ENCODE measurements around the gene SLC2A9. TPM values are rescaled to one million over a fixed set of nuclear protein-coding genes. Genes with fewer than 3 reads are reported as not detected.

SLC2A9 gene
- polyA plus RNA-seq, 5 donors, result 2.6 to 5.1 (median 3.4) TPM

GRCh38 chr4:10045481-10045880 is 24.2 kb upstream of the SLC2A9 start:
- DNase-seq, result no peak

- no peak for DNase-seq
Measured at GRCh38 chr4:10041036-10041435, 19.7 kb upstream of the SLC2A9 start.

- no peak for DNase-seq
Measured at GRCh38 chr4:10040049-10040892, 19.0 kb upstream of the SLC2A9 start.

GRCh38 chr4:10036807-10037342 is 15.6 kb upstream of the SLC2A9 start:
- DNase-seq, result no peak

- no peak for DNase-seq
Measured at GRCh38 chr4:10035130-10035529, 13.8 kb upstream of the SLC2A9 start.

- DNase-seq, result no peak
Measured at GRCh38 chr4:10034612-10035104, 13.4 kb upstream of the SLC2A9 start.

GRCh38 chr4:10034136-10034535 is 12.8 kb upstream of the SLC2A9 start:
- DNase-seq, result no peak

- no peak for DNase-seq
Measured at GRCh38 chr4:10033191-10033881, 12.0 kb upstream of the SLC2A9 start.

- DNase-seq, result no peak
Measured at GRCh38 chr4:10032625-10033024, 11.3 kb upstream of the SLC2A9 start.

GRCh38 chr4:10031668-10032590 is 10.6 kb upstream of the SLC2A9 start:
- no peak for DNase-seq

GRCh38 chr4:10030972-10031667 is 9.8 kb upstream of the SLC2A9 start:
- no peak for DNase-seq

GRCh38 chr4:10029403-10029802 is 8.1 kb upstream of the SLC2A9 start:
- DNase-seq, result no peak

GRCh38 chr4:10028910-10029309 is 7.6 kb upstream of the SLC2A9 start:
- DNase-seq, result no peak

GRCh38 chr4:10026485-10026884 is 5.2 kb upstream of the SLC2A9 start:
- DNase-seq, result no peak

- no peak for DNase-seq
Measured at GRCh38 chr4:10025230-10025806, 4.0 kb upstream of the SLC2A9 start.

GRCh38 chr4:10024303-10024702 is 3.0 kb upstream of the SLC2A9 start:
- DNase-seq, result no peak

GRCh38 chr4:10023806-10024205 is 2.5 kb upstream of the SLC2A9 start:
- DNase-seq, result no peak

GRCh38 chr4:10023050-10023419 is 1.7 kb upstream of the SLC2A9 start:
- DNase-seq, result no peak

- DNase-seq, result no peak
Measured at GRCh38 chr4:10022346-10023049, 1.2 kb upstream of the SLC2A9 start.

- DNase-seq, result no peak
Measured at GRCh38 chr4:10021653-10022023, 341 bp upstream of the SLC2A9 start.
